ENCODE data around the gene AFF1.

DNA sequence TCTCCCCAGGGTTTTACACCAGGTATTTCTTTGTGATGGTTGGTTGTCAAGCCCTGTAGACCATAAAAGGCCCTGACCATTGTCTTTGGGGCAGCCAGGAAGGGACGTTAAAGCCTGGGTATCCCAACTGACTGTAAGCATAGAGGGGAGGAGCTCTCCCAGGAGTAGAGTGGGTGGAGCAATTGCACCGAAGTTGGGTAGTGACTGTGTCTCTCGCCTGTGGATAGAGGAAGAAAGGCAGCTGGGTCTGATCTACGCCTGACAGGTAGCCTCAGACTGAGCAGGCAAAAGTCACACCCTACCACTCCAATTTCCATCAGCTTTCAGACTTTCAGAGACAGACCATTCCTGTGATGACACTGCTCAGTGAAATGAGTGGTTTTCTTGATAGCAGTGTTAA is 162.3 kb downstream of the AFF1 start:
- TF ChIP-seq RAD21 (IDR thresholded peaks at IDR 0.05) = no peak
- TF ChIP-seq, protein P1, sequence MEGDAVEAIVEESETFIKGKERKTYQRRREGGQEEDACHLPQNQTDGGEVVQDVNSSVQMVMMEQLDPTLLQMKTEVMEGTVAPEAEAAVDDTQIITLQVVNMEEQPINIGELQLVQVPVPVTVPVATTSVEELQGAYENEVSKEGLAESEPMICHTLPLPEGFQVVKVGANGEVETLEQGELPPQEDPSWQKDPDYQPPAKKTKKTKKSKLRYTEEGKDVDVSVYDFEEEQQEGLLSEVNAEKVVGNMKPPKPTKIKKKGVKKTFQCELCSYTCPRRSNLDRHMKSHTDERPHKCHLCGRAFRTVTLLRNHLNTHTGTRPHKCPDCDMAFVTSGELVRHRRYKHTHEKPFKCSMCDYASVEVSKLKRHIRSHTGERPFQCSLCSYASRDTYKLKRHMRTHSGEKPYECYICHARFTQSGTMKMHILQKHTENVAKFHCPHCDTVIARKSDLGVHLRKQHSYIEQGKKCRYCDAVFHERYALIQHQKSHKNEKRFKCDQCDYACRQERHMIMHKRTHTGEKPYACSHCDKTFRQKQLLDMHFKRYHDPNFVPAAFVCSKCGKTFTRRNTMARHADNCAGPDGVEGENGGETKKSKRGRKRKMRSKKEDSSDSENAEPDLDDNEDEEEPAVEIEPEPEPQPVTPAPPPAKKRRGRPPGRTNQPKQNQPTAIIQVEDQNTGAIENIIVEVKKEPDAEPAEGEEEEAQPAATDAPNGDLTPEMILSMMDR (IDR thresholded peaks at IDR 0.05; ENCODE audit: low read depth, low read length, missing input control) = no peak
- TF ChIP-seq, protein P2, sequence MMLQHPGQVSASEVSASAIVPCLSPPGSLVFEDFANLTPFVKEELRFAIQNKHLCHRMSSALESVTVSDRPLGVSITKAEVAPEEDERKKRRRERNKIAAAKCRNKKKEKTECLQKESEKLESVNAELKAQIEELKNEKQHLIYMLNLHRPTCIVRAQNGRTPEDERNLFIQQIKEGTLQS (IDR thresholded peaks at IDR 0.05) = no peak
- no peak for TF ChIP-seq EGR1 (IDR thresholded peaks at IDR 0.05; ENCODE audit: low read depth in 2 of 2)
- TF ChIP-seq TAF1 (conservative IDR thresholded peaks at IDR 0.05) = no peak
- TF ChIP-seq HNF4G (IDR thresholded peaks at IDR 0.05) = no peak
- TF ChIP-seq YY1 (IDR thresholded peaks at IDR 0.05) = no peak
- TF ChIP-seq SP1 (IDR thresholded peaks at IDR 0.05) = no peak

All from liver (tissue), 3 donors.